Thoracic aorta endothelial cell (primary cell): ENCODE data around the gene C16orf90. TPM values are rescaled to one million over a fixed set of nuclear protein-coding genes. Genes with fewer than 3 reads are reported as not detected.

Experiments
- small RNA-seq: library from RNA; depleted of rRNA; stranded (forward); fragments of <200 nt; gene quantifications from one replicate; pipeline ENCODE3, GENCODE V24; 2012
- total RNA-seq: library from RNA; depleted of rRNA; stranded (reverse); fragments of >200 nt; gene quantifications from 2 replicates; pipeline ENCODE4 v1.2.3, GENCODE V29; 2012

C16orf90 gene, protein sequence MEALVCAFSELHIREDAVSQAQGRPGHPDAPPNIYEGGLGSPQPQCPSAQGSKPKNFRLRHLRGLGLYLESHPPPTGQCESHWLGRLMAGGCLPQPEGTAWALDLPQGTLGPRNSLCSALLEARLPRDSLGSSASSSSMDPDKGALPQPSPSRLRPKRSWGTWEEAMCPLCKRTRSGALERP
- total RNA-seq: not detected in 2 replicates

GRCh38 chr16:3495176-3495575 lies at the start of gene C16orf90:
TSS of gene C16orf90 (minus strand) at chr16:3495489. CDS start at chr16:3495421, 68 bp downstream.

Small RNA genes lying within 50 kb of the gene (small RNA-seq; reads per million reads assigned to genes)
- gene MIR6126: not detected

Other genes starting within 250 kb of the C16orf90 start
- under 0.01 TPM in 1 of 2 replicates, not detected in the other for gene MEFV, start 238.9 kb downstream of the C16orf90 start, total RNA-seq
- gene ZNF263, start 212.0 kb downstream of the C16orf90 start, total RNA-seq: 34.4 and 35.0 TPM in 2 replicates
- 3.6 and 7.0 TPM in 2 replicates for gene TIGD7, start 190.1 kb downstream of the C16orf90 start, total RNA-seq
- 28.8 and 32.0 TPM in 2 replicates for gene ZNF75A, start 190.0 kb downstream of the C16orf90 start, total RNA-seq
- not detected in 2 replicates for gene OR2C1, start 139.6 kb downstream of the C16orf90 start, total RNA-seq
- gene ZSCAN32, start 94.5 kb downstream of the C16orf90 start, total RNA-seq: 10.4 and 12.2 TPM in 2 replicates
- 10.2 TPM in 2 replicates for gene ZNF174, start 94.3 kb downstream of the C16orf90 start, total RNA-seq
- gene ZNF597, start 52.0 kb downstream of the C16orf90 start, total RNA-seq: 2.7 and 3.5 TPM in 2 replicates
- 14.9 and 19.8 TPM in 2 replicates for gene NAA60, start 51.8 kb downstream of the C16orf90 start, total RNA-seq
- gene CLUAP1, start 5.5 kb upstream of the C16orf90 start, total RNA-seq: 15.8 and 20.1 TPM in 2 replicates
- 1.9 and 2.7 TPM in 2 replicates for gene NLRC3, start 81.9 kb upstream of the C16orf90 start, total RNA-seq
- gene SLX4, start 116.1 kb upstream of the C16orf90 start, total RNA-seq: 6.3 and 8.0 TPM in 2 replicates
- gene DNASE1, start 159.2 kb upstream of the C16orf90 start, total RNA-seq: 6.0 and 11.1 TPM in 2 replicates
- gene TRAP1, start 222.0 kb upstream of the C16orf90 start, total RNA-seq: 139 and 144 TPM in 2 replicates